ENCODE results near the gene ITGB4. TPM values are rescaled to one million over a fixed set of nuclear protein-coding genes. Genes with fewer than 3 reads are reported as not detected.

The ITGB4 gene
- total RNA-seq, 1 donor from 2014 or later, result 10.6 TPM

- Histone ChIP-seq H3K4me3 (no peak overlapping the region), H3K9me3 (replicated peaks) (no peaks in the 10 kb centered on the region), H3K27me3 (ENCODE audit: low read depth) (no peaks in the 10 kb centered on the region), H3K4me1 (peaks cover 29% of the 10 kb centered on the region), H3K36me3 (peaks cover 17% of the 10 kb centered on the region), H3K27ac (replicated peaks) (no peak overlapping the region)
- intact Hi-C loops (cut with micrococcal nuclease), result no loop called here
- TF ChIP-seq, protein P1, sequence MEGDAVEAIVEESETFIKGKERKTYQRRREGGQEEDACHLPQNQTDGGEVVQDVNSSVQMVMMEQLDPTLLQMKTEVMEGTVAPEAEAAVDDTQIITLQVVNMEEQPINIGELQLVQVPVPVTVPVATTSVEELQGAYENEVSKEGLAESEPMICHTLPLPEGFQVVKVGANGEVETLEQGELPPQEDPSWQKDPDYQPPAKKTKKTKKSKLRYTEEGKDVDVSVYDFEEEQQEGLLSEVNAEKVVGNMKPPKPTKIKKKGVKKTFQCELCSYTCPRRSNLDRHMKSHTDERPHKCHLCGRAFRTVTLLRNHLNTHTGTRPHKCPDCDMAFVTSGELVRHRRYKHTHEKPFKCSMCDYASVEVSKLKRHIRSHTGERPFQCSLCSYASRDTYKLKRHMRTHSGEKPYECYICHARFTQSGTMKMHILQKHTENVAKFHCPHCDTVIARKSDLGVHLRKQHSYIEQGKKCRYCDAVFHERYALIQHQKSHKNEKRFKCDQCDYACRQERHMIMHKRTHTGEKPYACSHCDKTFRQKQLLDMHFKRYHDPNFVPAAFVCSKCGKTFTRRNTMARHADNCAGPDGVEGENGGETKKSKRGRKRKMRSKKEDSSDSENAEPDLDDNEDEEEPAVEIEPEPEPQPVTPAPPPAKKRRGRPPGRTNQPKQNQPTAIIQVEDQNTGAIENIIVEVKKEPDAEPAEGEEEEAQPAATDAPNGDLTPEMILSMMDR (IDR thresholded peaks at IDR 0.05; ENCODE audit: borderline replicate concordance), result no peak
- no peak for DNase-seq
Measured at GRCh38 chr17:75803883-75804282, 82.6 kb downstream of the ITGB4 start.

GRCh38 chr17:75806822-75807500, 85.7 kb downstream of the ITGB4 start:
- intact Hi-C loops (cut with micrococcal nuclease), result no loop called here
- TF ChIP-seq, protein P1 (IDR thresholded peaks at IDR 0.05; ENCODE audit: borderline replicate concordance), result no peak

More at GRCh38 chr17:75806822-75807500, 85.7 kb downstream of the ITGB4 start:
- peaks cover 49% of the 10 kb centered on the region for H3K4me1 ChIP-seq
- H3K27me3 ChIP-seq (ENCODE audit: low read depth), result no peaks in the 10 kb centered on the region
- H3K9me3 ChIP-seq (replicated peaks), result no peaks in the 10 kb centered on the region
- H3K36me3 ChIP-seq, result peaks cover 21% of the 10 kb centered on the region
- peak; percentile 57 for DNase-seq
- peak overlapping the region; percentile 90 for H3K27ac ChIP-seq (replicated peaks)
- no peak overlapping the region for H3K4me3 ChIP-seq

Small RNA genes lying within 50 kb of the gene (microRNA-seq; reads per million reads assigned to microRNA genes)
- not detected for gene MIR4738

Other genes starting within 250 kb of the ITGB4 start
- 34.3 TPM for gene CASKIN2, start 205.9 kb upstream of the ITGB4 start, total RNA-seq
- 6.8 TPM for gene TSEN54, start 204.9 kb upstream of the ITGB4 start, total RNA-seq
- gene LLGL2, start 195.8 kb upstream of the ITGB4 start, total RNA-seq, result 2.0 TPM
- 43.0 TPM for gene MYO15B, start 133.7 kb upstream of the ITGB4 start, total RNA-seq
- 14.0 TPM for gene SMIM5, start 88.0 kb upstream of the ITGB4 start, total RNA-seq
- gene RECQL5, start 54.3 kb upstream of the ITGB4 start, total RNA-seq, result 17.3 TPM
- gene SAP30BP, start 54.1 kb upstream of the ITGB4 start, total RNA-seq, result 47.2 TPM
- 19.1 TPM for gene GALK1, start 43.7 kb downstream of the ITGB4 start, total RNA-seq
- 14.7 TPM for gene UNK, start 63.3 kb downstream of the ITGB4 start, total RNA-seq
- 13.3 TPM for gene UNC13D, start 122.9 kb downstream of the ITGB4 start, total RNA-seq
- gene WBP2, start 133.9 kb downstream of the ITGB4 start, total RNA-seq, result 144 TPM
- 27.5 TPM for gene TRIM47, start 157.1 kb downstream of the ITGB4 start, total RNA-seq
- 10.2 TPM for gene TRIM65, start 175.5 kb downstream of the ITGB4 start, total RNA-seq
- 104 TPM for gene MRPL38, start 183.4 kb downstream of the ITGB4 start, total RNA-seq
- gene FBF1, start 219.6 kb downstream of the ITGB4 start, total RNA-seq, result 2.8 TPM

All from left ventricle myocardium inferior (tissue), 1 donor.